HG03025 (cell line): Measurements from ENCODE around the gene KIAA1958.

Source experiments
- ATAC-seq: cut with Tn5 transposase; IDR thresholded peaks from one replicate; pipeline ENCODE4 v1.9.1; 2021; ENCODE audit warnings: mild to moderate bottlenecking, moderate library complexity; ENCODE audit not compliant: unreplicated experiment, low FRiP score

The KIAA1958 gene

GRCh38 chr9:112486221-112487007 is at the start of gene KIAA1958:
Gene KIAA1958 (plus strand): TSS chr9:112486827. CDS start chr9:112574081, 87,254 bp downstream.
- peak; percentile 90 for ATAC-seq

- ATAC-seq, result no peak
These were observed 49.2 kb upstream of the KIAA1958 start for GRCh38 chr9:112437406-112437805.

- ATAC-seq, result no peak
These were observed 47.5 kb upstream of the KIAA1958 start for GRCh38 chr9:112439171-112439570.

GRCh38 chr9:112439825-112440224 is 46.8 kb upstream of the KIAA1958 start:
- no peak for ATAC-seq

- ATAC-seq, result no peak
These were observed 43.4 kb upstream of the KIAA1958 start for GRCh38 chr9:112443200-112443599.

GRCh38 chr9:112443636-112444035 is 43.0 kb upstream of the KIAA1958 start:
- no peak for ATAC-seq

- ATAC-seq, result no peak
These were observed 41.4 kb upstream of the KIAA1958 start for GRCh38 chr9:112445196-112445595.

- ATAC-seq, result no peak
These were observed 40.5 kb upstream of the KIAA1958 start for GRCh38 chr9:112446080-112446479.

GRCh38 chr9:112446526-112446925 is 40.1 kb upstream of the KIAA1958 start:
- ATAC-seq, result no peak

GRCh38 chr9:112447283-112447761 is 39.3 kb upstream of the KIAA1958 start:
- no peak for ATAC-seq

- no peak for ATAC-seq
These were observed 23.8 kb upstream of the KIAA1958 start for GRCh38 chr9:112462855-112463254.

GRCh38 chr9:112465352-112465751 is 21.3 kb upstream of the KIAA1958 start:
- no peak for ATAC-seq

GRCh38 chr9:112472996-112473395 is 13.6 kb upstream of the KIAA1958 start:
- no peak for ATAC-seq

- ATAC-seq, result no peak
These were observed 12.6 kb upstream of the KIAA1958 start for GRCh38 chr9:112473986-112474385.

GRCh38 chr9:112475318-112475717 is 11.3 kb upstream of the KIAA1958 start:
- no peak for ATAC-seq

- ATAC-seq, result no peak
These were observed 9.3 kb upstream of the KIAA1958 start for GRCh38 chr9:112477330-112477729.

- ATAC-seq, result no peak
These were observed 7.4 kb upstream of the KIAA1958 start for GRCh38 chr9:112479221-112479620.

- ATAC-seq, result no peak
These were observed 2.0 kb upstream of the KIAA1958 start for GRCh38 chr9:112484607-112485006.

GRCh38 chr9:112485574-112485973 is 1.1 kb upstream of the KIAA1958 start:
- no peak for ATAC-seq

- ATAC-seq, result peak; percentile 53
These were observed 576 bp downstream of the KIAA1958 start for GRCh38 chr9:112487008-112487798.

GRCh38 chr9:112487799-112488340 is 1.2 kb downstream of the KIAA1958 start:
- no peak for ATAC-seq
